Cardiac muscle cell (in vitro differentiated cells and primary cell): ENCODE data around the gene PTPRF. TPM values are rescaled to one million over a fixed set of nuclear protein-coding genes. Genes with fewer than 3 reads are reported as not detected.
A peak's percentile ranks its signal among the peaks of the same experiment; 100 is the strongest.

Source experiments
- DNase-seq, 2 donors: peaks; one replicate each; pipeline versions ENCODE4 v3.0.0 to v3.0.0-alpha.2; 2010 to 2017; ENCODE audit warnings: low read depth in 1 of 2, low spot score in 1 of 2
- H3K27ac ChIP-seq: fragments of 200-600 bp; sonication (generic); 2 replicates; pipeline ENCODE4 v1.5.1; 2016
- H3K27me3 ChIP-seq: fragments of 200-600 bp; sonication (generic); 2 replicates; pipeline ENCODE4 v1.6.0; 2016; ENCODE audit warnings: control low read depth
- H3K36me3 ChIP-seq: fragments of 200-600 bp; sonication (generic); 2 replicates; pipeline ENCODE4 v1.5.1; 2016; ENCODE audit warnings: control low read depth
- H3K4me1 ChIP-seq: fragments of 200-600 bp; sonication (generic); 2 replicates; pipeline ENCODE4 v1.8.1; 2017; ENCODE audit warnings: low read depth, mild to moderate bottlenecking, mixed run types
- H3K4me3 ChIP-seq: fragments of 200-600 bp; sonication (generic); 2 replicates; pipeline ENCODE4 v1.5.1; 2016; ENCODE audit warnings: mild to moderate bottlenecking
- H3K9me3 ChIP-seq: fragments of 200-600 bp; sonication (generic); 2 replicates; pipeline ENCODE4 v1.5.1; 2017; ENCODE audit warnings: low read depth, mild to moderate bottlenecking, control low read depth
- CTCF ChIP-seq: IDR thresholded peaks from 2 replicates; pipeline ENCODE4 v1.5.1; 2012; ENCODE audit warnings: low read depth, mild to moderate bottlenecking, low read length
- polyA plus RNA-seq: library from polyadenylated mRNA; unstranded; fragments of >200 nt; fragmentation: Nextera tagmentation; extraction: Ambion mirVana; gene quantifications from 2 replicates; pipeline ENCODE4 v1.2.1, GENCODE V29; 2016
- total RNA-seq: library from RNA; depleted of rRNA; stranded (reverse); fragments of >200 nt; gene quantifications from 2 replicates; pipeline ENCODE4 v1.2.3, GENCODE V29; 2016

PTPRF gene
- total and polyA plus RNA-seq, 2 experiments from 2014 or later, result 44.1 to 72.8 TPM

GRCh38 chr1:43505077-43505780 lies 25.5 kb upstream of the PTPRF start:
- H3K27me3 ChIP-seq, result no peaks in the 10 kb centered on the region
- no peaks in the 10 kb centered on the region for H3K4me1 ChIP-seq
- DNase-seq, result no peak
- H3K4me3 ChIP-seq, result no peak overlapping the region
- no peak for TF ChIP-seq CTCF
- no peaks in the 10 kb centered on the region for H3K36me3 ChIP-seq
- no peak overlapping the region for H3K27ac ChIP-seq
- no peaks in the 10 kb centered on the region for H3K9me3 ChIP-seq

DNA sequence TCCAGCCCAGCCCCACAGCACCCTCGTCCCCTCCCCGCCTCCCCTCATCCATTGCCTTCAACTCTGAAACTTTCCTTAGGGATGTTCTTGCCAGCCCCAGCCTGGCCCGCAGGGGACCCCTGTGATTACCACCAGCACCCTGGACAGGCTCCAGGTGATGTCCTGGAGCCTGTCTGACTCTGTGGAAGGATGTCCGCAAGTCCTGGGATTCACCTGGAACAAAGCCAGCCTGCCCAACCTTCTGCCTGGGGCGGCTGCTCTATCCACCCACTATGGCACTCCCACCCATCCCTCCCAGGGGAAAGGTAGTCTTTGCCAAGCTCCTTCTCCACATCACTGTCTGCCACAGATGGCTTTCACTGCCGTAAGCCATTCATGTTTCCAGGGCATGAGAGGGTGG lies 24.4 kb upstream of the PTPRF start:
- no peaks in the 10 kb centered on the region for H3K4me1 ChIP-seq
- H3K27me3 ChIP-seq, result no peaks in the 10 kb centered on the region
- H3K27ac ChIP-seq, result no peak overlapping the region
- H3K36me3 ChIP-seq, result no peaks in the 10 kb centered on the region
- H3K4me3 ChIP-seq, result no peak overlapping the region
- no peak for DNase-seq
- TF ChIP-seq CTCF, result no peak
- no peaks in the 10 kb centered on the region for H3K9me3 ChIP-seq

DNA sequence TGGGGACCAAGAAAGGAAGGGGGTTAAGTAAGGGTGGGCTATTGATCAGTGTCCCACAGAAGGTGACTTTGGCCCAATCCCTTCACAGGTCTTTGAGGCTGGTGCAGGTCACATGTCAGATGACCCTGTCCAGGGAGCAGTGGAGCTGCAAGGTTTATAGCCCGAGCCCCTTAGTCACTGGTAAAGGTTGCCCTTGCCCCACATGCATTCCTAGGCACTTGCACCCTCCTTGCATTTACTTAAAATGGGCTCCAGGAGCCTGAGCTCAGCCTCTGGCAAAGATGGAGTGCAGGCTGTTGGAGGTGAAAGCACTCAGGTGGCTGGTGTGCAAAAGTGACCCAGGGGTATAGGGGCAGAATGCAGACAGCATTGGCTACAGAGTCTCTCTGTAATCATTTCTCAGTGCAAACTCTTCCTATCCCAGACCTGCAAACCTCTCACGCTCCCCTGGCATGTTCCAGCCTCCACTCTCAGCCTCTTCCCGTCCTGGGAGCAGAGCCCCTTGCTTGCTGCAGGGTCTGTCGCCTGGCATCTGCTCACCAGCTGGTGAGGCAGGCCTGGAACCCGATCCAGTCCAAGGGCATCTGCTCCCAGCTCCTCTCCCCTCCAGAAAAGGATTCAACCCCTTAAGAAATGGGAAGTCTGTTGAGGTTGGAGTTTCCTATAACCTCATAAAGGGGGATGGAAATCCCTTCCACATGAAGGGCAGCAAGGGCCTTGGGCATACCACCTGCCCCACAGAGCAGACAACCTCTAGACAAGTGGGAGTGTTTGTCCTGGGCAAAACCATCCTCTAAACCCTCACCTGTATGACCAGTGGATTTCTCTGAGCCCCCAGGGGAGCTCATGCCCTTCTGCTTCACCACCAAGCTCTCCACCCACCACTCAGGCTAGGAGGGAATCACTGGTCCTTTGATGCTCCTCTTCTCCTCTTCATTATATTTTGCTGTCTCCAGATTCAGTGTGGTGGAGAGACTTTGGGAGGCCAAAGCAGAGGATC lies 23.1 kb upstream of the PTPRF start:
- no peak overlapping the region for H3K4me3 ChIP-seq
- DNase-seq, result no peak
- H3K4me1 ChIP-seq, result no peaks in the 10 kb centered on the region
- H3K36me3 ChIP-seq, result no peaks in the 10 kb centered on the region
- TF ChIP-seq CTCF, result no peak
- H3K27ac ChIP-seq, result no peak overlapping the region
- H3K9me3 ChIP-seq, result no peaks in the 10 kb centered on the region
- H3K27me3 ChIP-seq, result no peaks in the 10 kb centered on the region

- H3K4me1 ChIP-seq, result no peaks in the 10 kb centered on the region
- no peak for TF ChIP-seq CTCF
- DNase-seq, result peak in 1 of 2 donors; percentile 34
Observed at GRCh38 chr1:43509007-43509739, 21.5 kb upstream of the PTPRF start.

GRCh38 chr1:43509740-43510375 lies 20.8 kb upstream of the PTPRF start:
- H3K36me3 ChIP-seq, result no peaks in the 10 kb centered on the region
- H3K4me3 ChIP-seq, result no peak overlapping the region
- H3K9me3 ChIP-seq, result no peaks in the 10 kb centered on the region
- no peaks in the 10 kb centered on the region for H3K4me1 ChIP-seq
- DNase-seq, result no peak
- no peaks in the 10 kb centered on the region for H3K27me3 ChIP-seq
- H3K27ac ChIP-seq, result no peak overlapping the region
- TF ChIP-seq CTCF, result no peak

More at GRCh38 chr1:43509007-43509739, 21.5 kb upstream of the PTPRF start:
- no peaks in the 10 kb centered on the region for H3K36me3 ChIP-seq
- no peaks in the 10 kb centered on the region for H3K9me3 ChIP-seq
- H3K4me3 ChIP-seq, result no peak overlapping the region
- H3K27me3 ChIP-seq, result no peaks in the 10 kb centered on the region
- H3K27ac ChIP-seq, result no peak overlapping the region
